HG03378 (cell line): ENCODE measurements around the gene GDA.
A peak's percentile ranks its signal among the peaks of the same experiment; 100 is the strongest.

Experiments
- ATAC-seq: cut with Tn5 transposase; IDR thresholded peaks from one replicate; pipeline ENCODE4 v1.9.1; 2021; ENCODE audit warnings: mild to moderate bottlenecking, moderate library complexity; ENCODE audit not compliant: unreplicated experiment

Gene GDA

DNA sequence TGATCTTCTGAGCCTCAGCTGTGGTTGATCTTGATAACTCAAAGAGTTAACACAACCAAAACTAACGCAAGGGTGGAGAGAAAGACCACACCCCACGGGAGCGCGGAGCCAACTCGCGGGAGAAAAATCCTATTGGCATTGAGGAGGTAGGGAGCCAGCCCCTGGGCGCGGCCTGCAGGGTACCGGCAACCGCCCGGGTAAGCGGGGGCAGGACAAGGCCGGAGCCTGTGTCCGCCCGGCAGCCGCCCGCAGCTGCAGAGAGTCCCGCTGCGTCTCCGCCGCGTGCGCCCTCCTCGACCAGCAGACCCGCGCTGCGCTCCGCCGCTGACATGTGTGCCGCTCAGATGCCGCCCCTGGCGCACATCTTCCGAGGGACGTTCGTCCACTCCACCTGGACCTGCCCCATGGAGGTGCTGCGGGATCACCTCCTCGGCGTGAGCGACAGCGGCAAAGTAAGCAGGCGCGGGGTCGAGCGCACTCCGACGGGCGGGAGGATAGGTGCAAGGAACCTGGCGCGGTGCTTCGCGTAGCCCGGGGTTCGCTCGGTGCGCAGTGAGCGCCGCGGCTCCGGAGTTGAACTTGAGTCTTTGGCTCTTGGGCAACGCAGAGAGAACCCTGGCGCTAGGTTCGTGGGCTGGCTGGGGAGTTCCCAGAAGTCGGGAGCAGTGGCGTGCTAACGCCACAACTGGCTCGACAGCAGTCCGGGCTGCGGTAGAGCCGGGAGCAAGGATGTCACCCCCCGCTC lies at the start of gene GDA:
GDA (plus strand) TSS at position 210 of the 745 bp plus-strand sequence; CDS start at position 330, 120 bp downstream.
- peak; percentile 40 for ATAC-seq

- no peak for ATAC-seq
Measured at GRCh38 chr9:72102520-72102919, 46.7 kb upstream of the GDA start.

GRCh38 chr9:72113056-72113455 lies 36.2 kb upstream of the GDA start:
- no peak for ATAC-seq

DNA sequence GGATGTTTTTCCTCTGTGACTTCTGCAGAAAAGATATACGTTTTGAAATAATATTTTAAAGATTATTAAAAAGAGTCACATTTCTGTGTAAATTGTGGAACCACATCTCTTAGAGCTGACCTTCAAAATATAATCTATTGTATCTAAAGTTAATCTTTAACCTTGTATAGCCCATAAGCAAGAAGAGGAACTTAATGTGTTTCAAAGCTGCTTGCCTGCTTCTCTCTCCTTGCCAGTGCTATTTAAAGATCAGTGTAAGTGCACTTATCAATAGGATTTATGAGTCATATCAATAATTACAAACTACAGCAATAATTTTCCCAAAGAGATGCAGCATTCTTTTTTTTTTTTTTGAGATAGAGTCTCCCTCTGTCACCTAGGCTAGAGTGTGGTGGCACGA lies 29.4 kb upstream of the GDA start:
- ATAC-seq: peak; percentile 75

GRCh38 chr9:72124947-72125346 lies 24.3 kb upstream of the GDA start:
- ATAC-seq: no peak

DNA sequence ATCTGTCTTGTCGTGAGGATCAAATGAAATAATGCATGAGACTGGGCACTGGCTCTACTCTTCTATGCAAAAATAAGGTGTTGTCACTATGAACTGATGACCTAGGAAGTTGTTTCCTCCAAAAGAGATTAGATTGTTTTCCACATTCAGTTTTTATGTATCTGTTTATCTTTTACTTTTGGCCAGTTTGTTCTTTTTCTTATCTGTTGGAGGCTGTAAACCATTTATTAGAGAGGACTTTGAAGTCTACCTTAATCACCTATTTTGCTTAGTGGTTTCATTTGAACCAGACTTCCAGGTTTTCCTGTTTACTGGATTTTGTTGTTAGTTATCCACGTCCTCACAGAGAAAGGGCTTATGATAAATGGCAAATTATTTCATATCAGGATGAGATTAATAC lies 21.5 kb upstream of the GDA start:
- ATAC-seq: no peak

GRCh38 chr9:72128526-72128925 lies 20.7 kb upstream of the GDA start:
- no peak for ATAC-seq

DNA sequence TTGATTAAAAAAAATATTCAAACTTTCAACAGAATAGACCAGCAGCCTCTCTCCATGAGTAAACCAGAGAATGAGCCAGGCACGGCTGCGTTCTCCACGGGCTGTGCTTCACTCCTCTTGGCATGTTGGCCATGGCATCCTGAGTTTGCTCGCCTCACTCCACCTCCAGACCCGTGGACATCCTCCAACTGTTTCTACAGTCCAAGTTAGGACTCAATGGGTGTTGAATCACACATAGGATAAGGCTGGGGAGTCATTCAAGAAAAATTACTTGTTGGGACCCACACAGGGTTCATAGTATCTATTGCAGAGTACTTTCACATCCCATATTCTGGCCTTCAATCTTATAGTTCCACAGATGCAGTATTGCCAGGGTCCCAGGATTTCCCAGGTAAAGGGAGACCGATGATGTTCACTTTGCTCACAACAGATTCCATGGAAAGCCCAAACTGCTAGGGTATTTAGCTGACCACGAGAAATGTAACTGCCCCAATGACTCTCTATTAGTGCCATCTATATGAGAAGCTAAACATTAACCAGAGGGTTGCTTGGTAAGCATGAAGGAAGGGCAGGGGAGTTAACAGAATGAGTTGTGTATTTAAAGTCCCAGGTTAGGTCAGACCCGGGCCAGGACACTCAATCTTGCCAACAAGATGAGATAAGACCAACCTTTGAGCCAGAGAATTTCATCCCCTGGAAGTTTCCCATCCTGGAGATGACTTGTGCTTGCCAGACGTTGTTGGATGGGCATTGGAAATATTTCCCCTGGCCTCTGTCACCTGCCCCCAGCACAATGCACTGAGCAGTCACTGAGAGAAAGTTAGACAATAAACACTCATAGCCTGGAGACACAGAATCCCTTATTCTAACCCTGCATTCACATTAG lies 19.7 kb upstream of the GDA start:
- no peak for ATAC-seq

GRCh38 chr9:72130321-72130720 lies 18.9 kb upstream of the GDA start:
- ATAC-seq: no peak

DNA sequence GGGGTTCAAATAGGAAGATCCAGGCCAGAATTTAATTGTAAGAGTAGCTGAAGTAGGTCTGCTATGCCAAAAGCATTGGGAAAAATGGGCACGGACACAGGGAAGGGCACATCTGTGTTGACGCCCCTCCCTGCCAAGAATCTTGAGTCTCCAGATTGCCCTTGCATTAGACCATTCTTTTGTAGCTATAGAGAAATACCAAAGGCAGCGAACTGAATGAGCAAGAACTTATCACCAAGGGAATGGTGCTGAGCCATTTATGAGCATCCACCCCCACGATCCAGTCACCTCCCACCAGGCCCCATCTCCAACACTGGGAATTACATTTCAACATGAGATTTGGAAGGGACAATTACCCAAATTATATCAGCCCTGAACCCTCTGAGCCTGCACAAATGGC lies 18.0 kb upstream of the GDA start:
- no peak for ATAC-seq

- no peak for ATAC-seq
Measured at GRCh38 chr9:72132052-72132451, 17.2 kb upstream of the GDA start.

- ATAC-seq: no peak
Measured at GRCh38 chr9:72133365-72134035, 15.7 kb upstream of the GDA start.

DNA sequence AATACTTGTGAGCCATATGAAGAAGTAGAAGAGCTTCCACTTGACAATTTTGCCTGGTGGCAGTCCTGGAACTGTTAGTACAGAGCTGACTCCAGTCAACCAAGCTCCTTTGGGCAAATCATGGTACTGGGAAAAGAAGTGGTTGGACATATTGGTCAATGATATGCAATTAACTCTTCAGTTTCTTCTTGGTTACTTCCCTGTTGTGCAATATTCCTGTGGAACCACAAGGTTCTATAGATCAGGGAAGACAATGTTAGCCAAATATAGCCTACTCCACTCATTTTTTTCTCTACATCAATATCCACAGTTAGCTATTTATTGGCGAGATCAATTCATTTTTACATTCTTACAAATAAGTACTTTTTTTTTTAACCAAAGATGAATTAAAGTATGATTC lies 14.4 kb upstream of the GDA start:
- ATAC-seq: no peak

DNA sequence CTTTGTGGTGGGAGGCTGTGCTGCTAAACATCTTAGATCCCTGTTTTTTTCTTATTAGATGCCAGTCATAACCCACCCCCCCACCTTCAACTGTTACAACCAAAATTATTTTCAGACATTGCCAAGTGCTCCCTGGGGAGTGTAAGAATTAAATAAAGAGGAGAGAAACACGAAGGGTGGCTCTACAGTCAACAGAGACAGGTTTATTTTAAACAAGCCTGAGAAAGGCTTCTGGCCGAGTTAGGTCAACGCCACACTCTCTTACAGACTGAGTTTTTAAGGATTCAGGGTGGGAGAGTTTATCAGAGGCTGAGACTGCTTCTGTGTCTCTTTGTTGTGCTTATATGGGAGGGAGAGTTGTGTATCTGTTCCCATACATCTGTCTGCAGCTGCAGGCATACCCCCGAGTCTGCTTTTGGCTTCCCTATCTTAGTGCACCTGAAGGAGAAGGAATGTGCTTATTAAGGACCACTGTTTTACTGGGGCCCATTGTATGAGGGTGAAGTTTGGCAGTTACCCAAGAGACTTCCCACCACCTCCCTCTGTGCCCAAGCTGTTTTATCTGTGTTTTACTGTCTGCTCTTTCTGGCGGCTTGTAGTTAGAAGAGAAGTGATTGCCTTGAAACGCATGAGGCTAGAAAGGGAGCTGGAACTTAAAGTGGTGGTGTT lies 11.4 kb upstream of the GDA start:
- ATAC-seq: no peak

- ATAC-seq: no peak
Measured at GRCh38 chr9:72139226-72139625, 10.0 kb upstream of the GDA start.

DNA sequence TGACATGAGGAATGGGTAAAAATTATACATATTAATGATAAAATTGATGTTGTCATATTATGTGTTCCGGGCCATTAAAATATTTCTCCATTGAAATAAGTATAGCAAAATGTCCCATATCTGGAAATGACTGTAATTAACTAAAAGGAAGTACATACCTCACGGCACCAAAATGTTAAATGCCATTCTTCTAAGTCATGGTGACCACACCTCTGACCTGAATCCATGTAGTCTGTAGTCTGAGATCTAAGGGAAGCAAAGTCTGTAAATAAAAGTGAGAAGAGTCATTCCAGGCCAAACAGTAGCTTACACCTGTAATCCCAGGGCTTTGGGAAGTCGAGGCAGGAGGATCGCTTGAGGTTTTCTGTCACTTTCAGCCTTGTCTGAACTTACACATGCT lies 8.7 kb upstream of the GDA start:
- ATAC-seq: no peak

GRCh38 chr9:72141484-72141883 lies 7.8 kb upstream of the GDA start:
- no peak for ATAC-seq

GRCh38 chr9:72144756-72145492 lies 4.3 kb upstream of the GDA start:
- ATAC-seq: no peak

DNA sequence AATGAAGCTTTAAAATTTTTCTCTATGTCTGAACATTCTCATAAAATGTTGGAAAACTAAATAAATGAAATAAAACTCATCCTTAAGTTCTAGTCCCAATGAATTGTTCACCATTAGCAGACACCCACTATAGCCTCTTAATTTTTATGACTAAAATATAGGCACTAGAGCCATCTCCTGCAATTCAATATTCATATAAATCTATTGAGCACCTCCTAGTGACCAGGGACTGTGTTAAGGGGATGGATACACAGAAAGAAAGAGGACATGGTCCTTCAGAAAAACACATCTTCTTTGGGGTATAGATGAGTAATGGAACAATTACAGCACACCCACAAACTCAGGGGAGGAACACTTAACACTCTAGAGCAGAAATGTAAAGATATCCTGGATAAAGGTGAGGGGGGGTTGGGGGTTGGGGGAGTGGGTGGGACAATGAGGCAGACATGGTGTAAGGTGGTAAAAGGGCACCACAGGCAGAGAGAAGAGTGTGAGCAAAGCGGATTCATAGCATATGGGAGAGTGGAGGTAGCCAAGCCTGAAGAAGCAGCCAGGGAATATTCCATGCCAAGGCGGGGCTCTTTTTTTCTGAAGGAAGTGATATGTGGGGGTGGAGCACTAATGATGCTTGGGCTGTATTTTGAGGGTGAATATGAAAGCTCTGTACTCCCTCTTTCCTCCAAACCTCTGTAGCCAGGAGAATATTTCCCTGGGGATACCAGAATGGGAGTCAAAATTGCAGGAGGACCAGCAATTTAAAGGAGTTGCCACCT lies 3.3 kb upstream of the GDA start:
- ATAC-seq: no peak

- no peak for ATAC-seq
Measured at GRCh38 chr9:72147676-72148075, 1.6 kb upstream of the GDA start.
